LoVo (cell line): Measurements from ENCODE around the gene DMXL1.
A peak's percentile ranks its signal among the peaks of the same experiment; 100 is the strongest.

Experiments used
- DNase-seq: peaks from one replicate; pipeline ENCODE4 v3.0.0-alpha.2; 2016; ENCODE audit warnings: low spot score

DMXL1 gene

GRCh38 chr5:119269061-119269944 lies 198.4 kb downstream of the DMXL1 start:
- peak; percentile 28 for DNase-seq

- DNase-seq = no peak
These were observed 199.3 kb downstream of the DMXL1 start for GRCh38 chr5:119270121-119270565.

DNA sequence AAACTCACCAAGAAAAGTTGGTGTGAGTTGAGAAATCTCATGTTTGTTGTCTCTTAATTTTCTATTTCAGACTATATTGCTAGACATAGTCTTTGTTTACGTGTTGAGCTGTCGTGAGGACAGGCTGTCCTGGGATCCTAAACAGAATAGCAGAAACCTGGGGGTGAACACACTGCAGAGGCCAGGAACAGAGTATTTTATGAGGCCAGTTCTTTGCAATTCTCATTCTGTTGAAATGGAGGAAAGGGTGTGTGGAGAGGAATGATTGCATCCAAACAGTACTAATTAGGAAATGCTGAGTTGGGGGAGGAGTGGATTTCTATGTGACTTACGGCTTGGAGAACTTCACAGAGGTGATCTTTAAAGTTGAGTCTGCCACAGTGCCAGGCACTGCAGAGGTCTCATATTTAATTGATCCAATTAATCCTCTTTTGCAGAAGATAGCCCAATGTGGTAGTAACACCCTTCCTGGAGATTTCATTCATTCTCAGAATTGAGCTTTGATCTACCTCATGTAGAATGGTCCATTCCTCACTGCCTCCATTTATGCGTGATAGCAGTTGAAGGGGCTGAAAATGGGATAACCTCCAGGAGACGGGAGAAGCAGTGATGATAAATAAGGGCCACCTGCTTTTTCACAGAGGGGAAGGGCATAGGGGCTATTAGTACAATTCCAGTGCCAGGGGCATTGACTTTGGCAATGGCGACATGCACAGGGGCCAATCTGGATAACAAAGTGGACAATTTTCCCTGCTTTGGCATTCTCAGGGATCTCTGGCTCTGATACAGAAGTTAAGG lies 200.3 kb downstream of the DMXL1 start:
- DNase-seq = no peak

GRCh38 chr5:119271758-119272730 lies 201.2 kb downstream of the DMXL1 start:
- DNase-seq = no peak

GRCh38 chr5:119273391-119273839 lies 202.5 kb downstream of the DMXL1 start:
- no peak for DNase-seq

- DNase-seq = peak; percentile 91
These were observed 203.3 kb downstream of the DMXL1 start for GRCh38 chr5:119274030-119274766.

DNA sequence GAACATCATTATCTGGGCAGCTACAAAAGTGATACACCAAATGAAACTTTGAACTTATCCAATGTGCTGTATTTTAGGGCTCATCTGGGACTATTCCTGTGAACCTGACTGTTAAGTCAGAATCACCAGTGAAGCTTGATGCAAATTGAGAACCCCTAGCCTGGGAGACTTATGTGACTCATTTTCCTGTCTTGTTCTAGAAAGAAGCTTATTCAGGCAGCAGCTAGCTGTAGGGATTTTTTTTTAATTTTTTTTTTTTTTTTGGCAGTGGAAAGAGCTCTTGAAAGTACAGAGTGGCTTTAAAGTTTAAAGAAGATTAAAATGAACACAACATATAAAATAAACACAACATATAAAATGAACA lies 203.9 kb downstream of the DMXL1 start:
- no peak for DNase-seq

GRCh38 chr5:119275146-119275545 lies 204.3 kb downstream of the DMXL1 start:
- peak; percentile 27 for DNase-seq

DNA sequence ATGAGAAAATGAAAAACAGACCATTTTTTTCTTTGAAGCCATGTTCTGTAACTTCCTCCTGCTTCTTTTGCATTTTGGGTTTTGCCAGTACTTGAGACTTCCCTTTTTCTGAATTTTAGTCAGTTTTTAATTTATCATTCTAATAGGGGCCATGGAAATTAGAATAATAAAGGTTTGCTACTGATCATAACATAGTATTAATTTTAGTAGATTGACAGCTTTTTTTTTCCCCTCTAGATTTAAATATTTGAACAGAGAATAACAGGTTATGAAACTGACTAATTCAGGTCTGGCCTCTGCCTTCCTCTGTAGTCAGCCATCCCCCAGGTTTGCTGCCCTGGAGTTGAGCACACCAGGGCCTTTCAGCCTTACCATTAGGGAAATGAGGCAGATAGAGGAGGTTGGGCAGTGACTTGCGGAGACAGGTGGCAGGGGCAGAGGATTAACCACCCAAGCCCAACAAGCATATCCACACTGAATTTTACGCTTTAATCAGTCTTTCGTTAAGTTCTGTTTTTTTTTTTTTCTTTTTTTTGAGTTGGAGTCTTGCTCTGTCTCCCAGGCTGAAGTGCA lies 204.8 kb downstream of the DMXL1 start:
- no peak for DNase-seq

DNA sequence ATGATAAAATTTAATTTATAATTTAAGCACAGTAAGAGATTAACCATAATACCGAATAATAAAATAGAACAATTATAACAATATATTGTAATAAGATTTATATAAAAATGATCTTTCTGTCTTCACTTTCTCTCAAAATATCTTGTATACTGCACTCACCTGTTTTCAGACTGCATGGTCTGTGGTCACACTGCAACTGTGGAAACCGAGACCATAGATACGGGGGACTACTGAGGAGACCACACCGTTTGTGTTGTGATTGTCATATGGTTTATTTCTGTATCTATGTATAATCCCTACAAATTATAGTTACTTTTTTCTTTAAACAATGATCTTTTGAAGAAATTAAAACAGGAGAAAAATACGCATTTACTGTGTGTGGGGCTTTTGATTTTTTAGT lies 206.1 kb downstream of the DMXL1 start:
- DNase-seq = no peak

- DNase-seq = no peak
These were observed 208.2 kb downstream of the DMXL1 start for GRCh38 chr5:119279093-119279492.

- DNase-seq = no peak
These were observed 209.5 kb downstream of the DMXL1 start for GRCh38 chr5:119280380-119280779.

DNA sequence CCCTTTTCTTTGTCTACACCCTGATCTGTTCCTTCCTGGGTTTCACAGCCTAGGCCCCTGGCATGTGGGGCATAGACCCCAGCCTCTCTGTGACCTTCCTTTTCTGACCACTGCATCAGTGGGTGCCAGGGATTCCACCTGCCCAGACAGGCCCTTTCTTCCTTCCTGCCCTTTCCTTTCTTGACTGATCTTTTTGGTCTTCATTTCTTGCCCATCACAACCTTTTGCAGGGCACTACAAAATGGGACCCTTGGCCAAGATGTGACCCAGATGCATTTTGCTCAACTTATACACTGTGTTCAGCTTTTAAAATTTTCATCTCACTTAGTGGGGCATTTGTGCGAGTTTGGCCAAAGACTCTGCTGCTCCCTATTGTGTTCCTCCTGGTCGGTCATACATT lies 211.7 kb downstream of the DMXL1 start:
- DNase-seq = no peak

DNA sequence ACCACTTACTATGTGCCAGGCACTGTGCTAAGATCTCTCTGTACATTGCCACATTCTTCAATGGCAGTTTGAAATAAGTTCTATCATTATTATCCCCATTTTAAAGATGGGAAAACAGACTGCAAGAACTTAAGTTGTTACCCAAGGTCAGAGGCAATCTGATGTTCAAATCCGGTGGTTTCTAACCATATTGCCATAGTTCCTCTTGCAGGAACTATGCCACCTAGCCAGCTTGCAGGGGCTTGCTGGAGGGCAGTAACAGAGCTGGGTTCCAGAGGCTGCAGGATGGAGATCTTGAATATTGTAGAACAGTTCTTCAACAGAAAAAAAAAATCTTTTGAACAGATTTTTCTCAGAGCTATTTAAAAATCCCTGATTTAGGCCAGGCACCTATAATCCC lies 213.1 kb downstream of the DMXL1 start:
- no peak for DNase-seq

GRCh38 chr5:119285070-119285916 lies 214.4 kb downstream of the DMXL1 start:
- no peak for DNase-seq

DNA sequence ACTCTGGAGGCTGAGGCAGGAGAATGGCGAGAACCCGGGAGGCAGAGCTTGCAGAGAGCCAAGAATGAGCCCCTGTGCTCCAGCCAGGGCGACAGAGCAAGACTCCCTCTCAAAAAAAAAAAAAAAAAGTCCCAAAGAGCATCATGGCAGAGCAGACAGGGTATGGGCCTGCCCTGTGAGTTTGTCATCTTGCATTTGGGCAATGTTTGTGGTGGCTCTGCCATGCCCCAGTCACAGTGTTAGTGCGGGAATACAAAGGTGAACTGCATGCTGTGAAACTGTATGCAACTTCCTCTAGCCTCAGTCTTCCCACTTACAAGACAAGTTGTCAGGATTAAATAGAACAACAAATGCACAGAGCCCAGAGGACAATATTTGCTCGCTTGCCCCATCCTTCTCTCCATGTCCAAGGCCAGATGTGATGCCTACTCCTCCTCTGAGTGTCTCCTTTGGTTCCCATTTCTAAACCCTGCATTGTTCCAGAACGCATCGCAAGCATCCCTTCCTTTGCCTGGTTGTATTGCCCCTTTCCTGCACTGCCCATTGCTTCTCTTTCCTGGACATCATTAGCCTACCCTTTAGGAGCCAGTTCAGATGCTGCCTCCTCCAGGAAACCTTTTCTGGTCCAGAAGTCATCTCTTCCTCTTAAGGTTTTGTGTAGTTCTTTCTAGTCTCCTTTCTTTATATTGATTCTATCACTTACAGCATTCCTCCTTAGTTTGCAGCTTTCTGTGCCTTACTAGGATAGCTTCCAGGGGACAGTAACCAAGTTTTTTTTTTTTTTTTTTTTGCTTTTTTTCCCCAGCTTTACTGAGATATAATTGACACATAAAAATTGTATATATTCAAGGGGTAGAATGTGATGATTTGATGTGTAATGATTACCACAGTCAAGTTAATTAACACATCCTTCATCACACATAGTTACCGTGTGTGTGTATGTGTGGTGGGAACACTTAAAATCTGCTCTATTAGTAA lies 215.9 kb downstream of the DMXL1 start:
- no peak for DNase-seq

- DNase-seq = peak; percentile 78
These were observed 216.7 kb downstream of the DMXL1 start for GRCh38 chr5:119287547-119288111.

DNA sequence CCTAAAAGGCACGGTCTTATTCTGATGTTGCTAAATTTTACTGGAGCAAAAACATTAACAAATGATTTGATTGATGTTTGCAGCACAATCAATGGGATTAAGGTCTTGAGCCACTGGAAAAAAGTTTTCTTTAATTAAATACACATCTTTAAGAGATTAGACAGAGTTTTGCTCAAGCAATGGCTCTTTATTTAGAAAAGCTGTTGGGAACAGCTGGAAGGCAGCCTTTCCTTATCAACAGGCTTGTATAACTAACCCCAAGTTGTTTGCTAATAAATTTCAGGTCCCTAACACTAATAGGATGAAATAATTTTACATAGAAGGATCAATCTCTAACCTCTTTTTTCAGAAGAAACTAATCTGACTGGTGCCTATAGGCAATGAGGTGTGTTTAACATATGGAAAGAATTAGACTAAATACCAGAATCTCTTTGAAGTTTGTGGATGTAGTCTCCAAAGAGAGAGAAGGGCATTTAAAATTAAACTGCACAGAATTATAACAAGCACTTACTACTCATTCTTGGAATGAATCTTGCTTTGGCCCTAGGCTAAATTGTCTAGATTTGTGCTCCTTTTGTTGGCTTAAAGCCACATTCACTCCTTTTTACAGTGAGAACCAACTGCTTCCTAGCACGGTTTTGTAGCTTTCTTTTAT lies 217.6 kb downstream of the DMXL1 start:
- no peak for DNase-seq
